HEK293 (cell line): ENCODE measurements around the gene SUV39H2.

Experiments used
- CTCF ChIA-PET: fragments of 350-600 bp; formaldehyde crosslinking; extraction: SDS; loops from one replicate; lab custom pipeline; 2021; ENCODE audit warnings: antibody characterized with exemption; lab: Yijun Ruan, JAX
- POLR2A ChIA-PET: fragments of 300-600 bp; formaldehyde crosslinking; extraction: SDS; loops from one replicate; lab custom pipeline; 2020; ENCODE audit warnings: antibody characterized with exemption, inconsistent platforms; lab: Yijun Ruan, JAX
- H3K27ac ChIP-seq: fragments of 200-500 bp; sonication (Bioruptor generic); 2 replicates; pipeline ENCODE4 v1.5.1; 2014; ENCODE audit warnings: low read depth, low read length, control low read depth, inconsistent platforms; ENCODE audit errors: extremely low read depth
- H3K36me3 ChIP-seq, 2 experiments: fragments of 200-500 bp in 1 of 2; sonication (Bioruptor generic) in 1 of 2; 1 replicate in 1 of 2; 2 replicates in 1 of 2; pipeline ENCODE4 v1.5.1; 2014 to 2017; ENCODE audit warnings: inconsistent platforms in 2 of 2, low read length in 2 of 2; ENCODE audit not compliant: control insufficient read depth in 2 of 2, insufficient read depth in 1 of 2
- H3K4me1 ChIP-seq: fragments of 200-500 bp; sonication (Bioruptor generic); 2 replicates; pipeline ENCODE4 v1.5.1; 2014; ENCODE audit warnings: mild to moderate bottlenecking, low read length, inconsistent platforms; ENCODE audit not compliant: control insufficient read depth, insufficient read depth
- H3K4me3 ChIP-seq: 2 replicates; pipeline ENCODE4 v1.5.1; 2011; ENCODE audit warnings: low read depth, mild to moderate bottlenecking, control low read depth, low read length, moderate library complexity
- H3K9me3 ChIP-seq: fragments of 200-500 bp; sonication (Bioruptor generic); 2 replicates; pipeline ENCODE4 v1.5.1; 2014; ENCODE audit warnings: low read depth, low read length, inconsistent platforms; ENCODE audit not compliant: control insufficient read depth, insufficient read depth
- ATF2 ChIP-seq: fragments of 450-650 bp; formaldehyde crosslinking; IDR thresholded peaks from 2 replicates; pipeline ENCODE4 v1.5.1; 2016; ENCODE audit warnings: missing biosample characterization, missing genetic modification characterization, low read depth
- GLIS2 ChIP-seq: fragments of 450-650 bp; formaldehyde crosslinking; IDR thresholded peaks from 2 replicates; pipeline ENCODE4 v1.5.1; 2016; ENCODE audit warnings: missing biosample characterization, missing genetic modification characterization
- PRDM10 ChIP-seq: fragments of 450-650 bp; formaldehyde crosslinking; IDR thresholded peaks from 2 replicates; pipeline ENCODE4 v1.5.1; 2016; ENCODE audit warnings: missing biosample characterization, missing genetic modification characterization
- ZBTB20 ChIP-seq: fragments of 450-650 bp; formaldehyde crosslinking; IDR thresholded peaks from 2 replicates; pipeline ENCODE4 v1.5.1; 2016; ENCODE audit warnings: missing biosample characterization, missing genetic modification characterization
- ZIC2 ChIP-seq: fragments of 450-650 bp; formaldehyde crosslinking; IDR thresholded peaks from 2 replicates; pipeline ENCODE4 v1.5.1; 2016; ENCODE audit warnings: missing biosample characterization, missing genetic modification characterization
- ZNF121 ChIP-seq: fragments of 450-650 bp; formaldehyde crosslinking; IDR thresholded peaks from 2 replicates; pipeline ENCODE4 v1.5.1; 2016; ENCODE audit warnings: missing biosample characterization, missing genetic modification characterization
- ZNF23 ChIP-seq: fragments of 450-650 bp; formaldehyde crosslinking; IDR thresholded peaks from 2 replicates; pipeline ENCODE4 v1.5.1; 2016; ENCODE audit warnings: missing biosample characterization, missing genetic modification characterization, borderline replicate concordance
- ZNF239 ChIP-seq: fragments of 450-650 bp; formaldehyde crosslinking; IDR thresholded peaks from 2 replicates; pipeline ENCODE4 v1.5.1; 2016; ENCODE audit warnings: missing biosample characterization, missing genetic modification characterization
- ZNF274 ChIP-seq, 2 experiments: fragments of 200-500 bp in 1 of 2; fragments of 450-650 bp in 1 of 2; sonication (Bioruptor generic) in 1 of 2; formaldehyde crosslinking in 1 of 2; IDR thresholded peaks; 2 replicates each; pipeline versions ENCODE4 v1.5.1 to v1.6.1; 2014 to 2016; ENCODE audit warnings: borderline replicate concordance in 1 of 2, inconsistent platforms in 1 of 2, low read length in 1 of 2, missing biosample characterization in 1 of 2, missing genetic modification characterization in 1 of 2
- ZNF37A ChIP-seq: fragments of 450-650 bp; IDR thresholded peaks from 2 replicates; pipeline ENCODE4 v1.5.1; 2018; ENCODE audit warnings: missing biosample characterization, missing genetic modification characterization
- ZNF391 ChIP-seq: fragments of 450-650 bp; formaldehyde crosslinking; IDR thresholded peaks from 2 replicates; pipeline ENCODE4 v1.5.1; 2016; ENCODE audit warnings: low read depth, missing biosample characterization, missing genetic modification characterization, borderline replicate concordance
- ZNF510 ChIP-seq: fragments of 450-650 bp; formaldehyde crosslinking; IDR thresholded peaks from 2 replicates; pipeline ENCODE4 v1.5.1; 2018; ENCODE audit warnings: mild to moderate bottlenecking, missing genetic modification characterization, missing biosample characterization; ENCODE audit not compliant: insufficient replicate concordance
- ZNF530 ChIP-seq: fragments of 450-650 bp; formaldehyde crosslinking; IDR thresholded peaks from 2 replicates; pipeline ENCODE4 v1.5.1; 2016; ENCODE audit warnings: low read depth, missing biosample characterization, missing genetic modification characterization
- ZNF621 ChIP-seq: fragments of 450-650 bp; formaldehyde crosslinking; IDR thresholded peaks from 2 replicates; pipeline ENCODE4 v1.5.1; 2017; ENCODE audit warnings: missing biosample characterization, missing genetic modification characterization
- ZNF704 ChIP-seq: fragments of 450-650 bp; formaldehyde crosslinking; IDR thresholded peaks from 2 replicates; pipeline ENCODE4 v1.5.1; 2016; ENCODE audit warnings: missing biosample characterization, missing genetic modification characterization
- ZNF785 ChIP-seq: fragments of 450-650 bp; formaldehyde crosslinking; IDR thresholded peaks from 2 replicates; pipeline ENCODE4 v1.5.1; 2016; ENCODE audit warnings: missing biosample characterization, missing genetic modification characterization

The SUV39H2 gene

GRCh38 chr10:14918964-14919363 lies 40.3 kb downstream of the SUV39H2 start:
- peaks cover 30 to 86% of the 10 kb centered on the region in 2 experiments for H3K36me3 ChIP-seq
- POLR2A ChIA-PET = no interaction called here
- H3K4me3 ChIP-seq = no peak overlapping the region

GRCh38 chr10:14924013-14924412 lies 45.3 kb downstream of the SUV39H2 start:
- Histone ChIP-seq H3K4me3 (no peak overlapping the region), H3K9me3 (no peaks in the 10 kb centered on the region), H3K4me1 (no peaks in the 10 kb centered on the region), H3K36me3 (peaks cover 54 to 87% of the 10 kb centered on the region in 2 experiments), H3K27ac (no peak overlapping the region)
- TF ChIP-seq ZNF121 = no peak
- no peak for TF ChIP-seq ZNF704 (tag by site-specific recombination)
- no peak for TF ChIP-seq ZNF23 (tag by site-specific recombination)
- TF ChIP-seq ZNF621 = no peak
- no peak for TF ChIP-seq ZNF37A
- CTCF ChIA-PET = interaction anchor here (1.3 kb wide), 1 partner anchor 48 kb away, joined by 6 read pairs; no protein-coding TSS in a partner anchor
- POLR2A ChIA-PET = no interaction called here

More at GRCh38 chr10:14918964-14919363, 40.3 kb downstream of the SUV39H2 start:
- TF ChIP-seq ZIC2 (tag by site-specific recombination) (no peak), ZNF391 (tag by site-specific recombination) (no peak), ZNF530 (tag by site-specific recombination) (no peak)
- Histone ChIP-seq H3K9me3 (no peaks in the 10 kb centered on the region), H3K27ac (no peak overlapping the region), H3K4me1 (no peaks in the 10 kb centered on the region)
- CTCF ChIA-PET = no interaction called here

GRCh38 chr10:14925268-14925667 lies 46.6 kb downstream of the SUV39H2 start:
- Histone ChIP-seq H3K4me3 (no peak overlapping the region), H3K27ac (no peak overlapping the region), H3K4me1 (no peaks in the 10 kb centered on the region), H3K9me3 (no peaks in the 10 kb centered on the region), H3K36me3 (peaks cover 64 to 81% of the 10 kb centered on the region in 2 experiments)
- ChIA-PET POLR2A (no interaction called here), CTCF (no interaction called here)
- no peak for TF ChIP-seq ZBTB20 (tag by site-specific recombination)
- no peak for TF ChIP-seq ZNF239 (tag by site-specific recombination)
- TF ChIP-seq GLIS2 (tag by site-specific recombination) = no peak
- no peak for TF ChIP-seq ZNF785 (tag by site-specific recombination)
- no peak for TF ChIP-seq ZNF510 (tag by site-specific recombination)
- no peak for TF ChIP-seq ATF2 (tag by site-specific recombination)
- TF ChIP-seq ZNF274 (IDR thresholded peaks at IDR 0.05; ENCODE audit: low read length) = no peak
- no peak for TF ChIP-seq ZNF274 (tag by site-specific recombination; IDR thresholded peaks at IDR 0.05; ENCODE audit: borderline replicate concordance)
- TF ChIP-seq ZIC2 (tag by site-specific recombination) = no peak

- Histone ChIP-seq H3K4me3 (no peak overlapping the region), H3K4me1 (no peaks in the 10 kb centered on the region)
- CTCF ChIA-PET = no interaction called here
- no peak for TF ChIP-seq PRDM10
- TF ChIP-seq, all 188 proteins: peak for 0
- Histone ChIP-seq H3K36me3 (peaks cover 65 to 81% of the 10 kb centered on the region in 2 experiments), H3K27ac (no peak overlapping the region), H3K9me3 (no peaks in the 10 kb centered on the region)
- POLR2A ChIA-PET = no interaction called here
These were observed 47.4 kb downstream of the SUV39H2 start for GRCh38 chr10:14926061-14926470.
